GM21786 (cell line): ENCODE measurements around the gene PRR3.
"Not testable (repeated sequence)": the region's sequence is repeated elsewhere in the genome, so short reads cannot be mapped to it uniquely, and the experiment has no call there.

ENCODE experiments used
- ATAC-seq: cut with Tn5 transposase; IDR thresholded peaks from one replicate; pipeline ENCODE4 v1.9.1; 2021; ENCODE audit not compliant: unreplicated experiment

PRR3 gene

GRCh38 chr6:30556906-30557682 lies at the start of gene PRR3:
Gene PRR3, plus strand, starts transcription at chr6:30557295. Its CDS starts 50 bp downstream, at chr6:30557345.
- ATAC-seq = peak; percentile 44

- ATAC-seq = peak; percentile 59
Measured at GRCh38 chr6:30507849-30508827, 49.0 kb upstream of the PRR3 start.

GRCh38 chr6:30508890-30509736 lies 48.0 kb upstream of the PRR3 start:
- ATAC-seq = peak; percentile 57

- no peak for ATAC-seq
Measured at GRCh38 chr6:30510419-30511168, 46.5 kb upstream of the PRR3 start.

GRCh38 chr6:30511169-30511546 lies 45.9 kb upstream of the PRR3 start:
- ATAC-seq = no peak

GRCh38 chr6:30513451-30513850 lies 43.6 kb upstream of the PRR3 start:
- no peak for ATAC-seq

GRCh38 chr6:30515106-30515505 lies 42.0 kb upstream of the PRR3 start:
- no peak for ATAC-seq

GRCh38 chr6:30515944-30516753 lies 40.9 kb upstream of the PRR3 start:
- ATAC-seq = peak; percentile 79

GRCh38 chr6:30516754-30517076 lies 40.4 kb upstream of the PRR3 start:
- ATAC-seq = not testable (repeated sequence)

GRCh38 chr6:30517767-30518504 lies 39.2 kb upstream of the PRR3 start:
- ATAC-seq = not testable (repeated sequence)

- not testable (repeated sequence) for ATAC-seq
Measured at GRCh38 chr6:30518505-30519145, 38.5 kb upstream of the PRR3 start.

GRCh38 chr6:30520522-30520921 lies 36.6 kb upstream of the PRR3 start:
- no peak for ATAC-seq

GRCh38 chr6:30521082-30521481 lies 36.0 kb upstream of the PRR3 start:
- ATAC-seq = not testable (repeated sequence)

GRCh38 chr6:30521952-30522351 lies 35.1 kb upstream of the PRR3 start:
- ATAC-seq = not testable (repeated sequence)

- not testable (repeated sequence) for ATAC-seq
Measured at GRCh38 chr6:30526444-30526843, 30.7 kb upstream of the PRR3 start.

- ATAC-seq = peak; percentile 58
Measured at GRCh38 chr6:30529349-30529875, 27.7 kb upstream of the PRR3 start.

GRCh38 chr6:30530014-30530413 lies 27.1 kb upstream of the PRR3 start:
- no peak for ATAC-seq
